ENCODE results near the gene TNFRSF11A. TPM values are rescaled to one million over a fixed set of nuclear protein-coding genes. Genes with fewer than 3 reads are reported as not detected.

The TNFRSF11A gene
- polyA plus RNA-seq, 1 experiment = 0.06 TPM

DNA sequence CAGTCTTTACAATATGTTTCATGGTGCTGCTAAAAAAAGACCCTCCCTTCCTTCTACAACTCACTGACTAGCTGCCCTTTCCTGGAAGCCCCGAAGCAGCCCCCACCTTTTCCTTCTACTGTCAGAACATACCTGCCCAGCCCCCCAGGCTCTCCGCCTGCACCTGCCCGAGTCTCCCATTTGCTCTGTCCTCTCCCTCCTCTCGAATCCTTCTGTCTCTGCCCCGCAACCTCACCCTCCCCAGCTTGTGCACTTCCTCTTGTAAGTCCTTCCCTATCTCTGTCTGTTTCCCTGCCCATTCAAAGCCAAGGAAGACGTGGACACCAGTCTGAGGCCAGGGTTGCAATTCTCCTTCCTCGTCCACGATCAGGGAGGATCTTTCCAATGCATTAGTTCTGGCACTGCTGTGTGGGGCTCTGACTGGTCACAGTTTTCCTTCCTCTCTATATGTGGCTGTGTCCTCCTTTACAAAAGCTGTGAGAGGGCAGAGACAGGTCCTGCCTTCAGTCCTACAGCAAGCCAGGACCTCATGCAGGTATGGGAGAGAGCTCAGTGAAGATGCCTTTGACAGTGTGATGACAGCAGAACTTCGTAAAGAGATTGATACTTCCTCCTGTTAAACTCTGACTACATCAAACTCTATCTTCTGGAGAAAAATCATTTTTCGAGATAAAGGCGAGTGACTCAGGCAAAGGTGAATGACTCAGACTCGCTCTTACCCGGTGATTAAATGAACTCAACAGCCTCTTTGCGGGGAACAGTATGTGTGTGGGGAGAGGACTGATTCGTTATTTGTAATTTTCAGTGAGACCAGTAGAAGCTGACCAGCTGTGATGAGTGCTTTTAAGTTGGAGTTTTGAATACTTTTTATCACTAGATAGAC is 14.2 kb downstream of the TNFRSF11A start:
- ChIA-PET CTCF (interaction anchor here (0.7 kb wide), 1 partner anchor 11 kb away, joined by 3 read pairs; no protein-coding TSS in a partner anchor), POLR2A (no interaction called here)
- no peak overlapping the region for H3K4me3 ChIP-seq (ENCODE audit: low read depth, low read length)
- DNase-seq (ENCODE audit: low read depth) = no peak
- no peak for TF ChIP-seq CTCF (IDR thresholded peaks at IDR 0.05; ENCODE audit: insufficient read depth, low read depth, low read length)
- no peaks in the 10 kb centered on the region for H3K36me3 ChIP-seq (ENCODE audit: control insufficient read depth, insufficient read depth, low read length)
- H3K27me3 ChIP-seq (ENCODE audit: control insufficient read depth, insufficient read depth, low read length) = peaks cover 7% of the 10 kb centered on the region

DNA sequence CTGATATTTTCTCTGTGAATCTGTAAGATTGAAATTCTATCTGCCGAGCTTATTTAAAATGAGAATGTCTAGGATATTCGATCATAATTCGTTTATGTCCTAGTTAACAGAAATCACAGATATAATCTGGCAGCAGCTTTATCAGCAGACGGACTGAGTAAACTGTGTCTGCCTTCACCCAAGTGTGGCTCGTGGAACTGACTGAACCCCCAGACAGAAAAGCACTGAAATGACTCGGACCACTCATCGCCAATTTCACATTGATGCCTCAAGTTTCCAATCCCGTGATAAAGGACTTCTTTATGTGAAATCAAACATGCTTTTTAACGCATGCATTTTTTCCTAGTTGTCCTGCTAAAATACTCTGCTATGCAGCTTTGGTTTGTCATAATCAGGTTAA is 15.9 kb downstream of the TNFRSF11A start:
- POLR2A ChIA-PET = no interaction called here
- Histone ChIP-seq H3K36me3 (ENCODE audit: control insufficient read depth, insufficient read depth, low read length) (no peaks in the 10 kb centered on the region), H3K27me3 (ENCODE audit: control insufficient read depth, insufficient read depth, low read length) (peaks cover 14% of the 10 kb centered on the region), H3K4me3 (ENCODE audit: low read depth, low read length) (no peak overlapping the region)
- no peak for DNase-seq (ENCODE audit: low read depth)
- CTCF ChIA-PET = interaction anchor here (1.1 kb wide), 1 partner anchor 246 kb away, joined by 3 read pairs; no protein-coding TSS in a partner anchor
- no peak for TF ChIP-seq CTCF (IDR thresholded peaks at IDR 0.05; ENCODE audit: insufficient read depth, low read depth, low read length)

DNA sequence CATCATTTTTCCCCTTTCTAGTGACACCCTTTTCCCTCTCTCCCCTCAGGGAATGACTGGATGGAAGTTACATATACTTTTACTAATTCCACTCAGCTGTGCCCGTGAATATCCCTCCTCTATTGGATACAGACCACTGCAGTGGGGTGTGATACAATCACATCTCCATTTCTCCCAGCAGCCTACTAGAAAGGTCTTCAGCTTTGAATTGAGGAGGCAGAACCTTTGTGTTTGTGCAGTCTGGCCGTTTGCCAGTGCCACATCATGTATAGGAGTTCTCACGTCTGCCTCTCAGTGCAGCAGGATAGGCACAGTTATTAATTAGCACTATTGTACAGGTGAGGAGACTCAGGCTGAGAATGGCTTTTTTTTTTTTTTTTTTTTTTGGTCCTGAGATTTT is 16.4 kb downstream of the TNFRSF11A start:
- DNase-seq (ENCODE audit: low read depth) = no peak
- Histone ChIP-seq H3K4me3 (ENCODE audit: low read depth, low read length) (no peak overlapping the region), H3K36me3 (ENCODE audit: control insufficient read depth, insufficient read depth, low read length) (no peaks in the 10 kb centered on the region), H3K27me3 (ENCODE audit: control insufficient read depth, insufficient read depth, low read length) (peaks cover 16% of the 10 kb centered on the region)
- ChIA-PET POLR2A (no interaction called here), CTCF (interaction anchor here (1.1 kb wide), 1 partner anchor 245 kb away, joined by 3 read pairs; no protein-coding TSS in a partner anchor)
- TF ChIP-seq CTCF (IDR thresholded peaks at IDR 0.05; ENCODE audit: insufficient read depth, low read depth, low read length) = no peak

DNA sequence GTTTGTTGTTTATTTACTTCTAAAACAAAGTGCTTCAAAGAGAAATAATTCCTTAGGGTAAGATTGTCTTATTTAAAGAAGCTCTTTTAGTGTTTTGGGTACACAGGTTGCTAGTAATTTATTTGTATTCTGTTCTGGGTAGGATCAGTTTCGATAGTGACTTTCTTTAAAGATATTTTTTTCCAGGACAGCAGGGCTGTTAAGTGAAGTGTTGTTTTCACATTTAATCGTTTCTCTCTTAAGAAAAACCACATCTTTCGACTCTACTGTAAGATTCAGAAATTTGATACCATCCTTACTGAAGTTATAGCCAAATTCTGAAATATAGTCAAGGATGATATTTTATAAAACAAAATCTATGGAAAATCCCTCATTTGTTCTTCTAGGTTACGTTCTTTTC is 17.8 kb downstream of the TNFRSF11A start:
- H3K4me3 ChIP-seq (ENCODE audit: low read depth, low read length) = no peak overlapping the region
- H3K27me3 ChIP-seq (ENCODE audit: control insufficient read depth, insufficient read depth, low read length) = peaks cover 17% of the 10 kb centered on the region
- no peak for TF ChIP-seq CTCF (IDR thresholded peaks at IDR 0.05; ENCODE audit: insufficient read depth, low read depth, low read length)
- CTCF ChIA-PET = interaction anchor here (0.7 kb wide), 1 partner anchor 19 kb away, joined by 3 read pairs; no protein-coding TSS in a partner anchor
- H3K36me3 ChIP-seq (ENCODE audit: control insufficient read depth, insufficient read depth, low read length) = no peaks in the 10 kb centered on the region
- POLR2A ChIA-PET = no interaction called here
- no peak for DNase-seq (ENCODE audit: low read depth)

- peaks cover 17% of the 10 kb centered on the region for H3K27me3 ChIP-seq (ENCODE audit: control insufficient read depth, insufficient read depth, low read length)
- ChIA-PET CTCF (no interaction called here), POLR2A (no interaction called here)
- no peak for DNase-seq (ENCODE audit: low read depth)
- TF ChIP-seq CTCF (IDR thresholded peaks at IDR 0.05; ENCODE audit: insufficient read depth, low read depth, low read length) = no peak
- H3K4me3 ChIP-seq (ENCODE audit: low read depth, low read length) = no peak overlapping the region
- H3K36me3 ChIP-seq (ENCODE audit: control insufficient read depth, insufficient read depth, low read length) = no peaks in the 10 kb centered on the region
Measured at GRCh38 chr18:62343316-62343715, 18.2 kb downstream of the TNFRSF11A start.
